HG03095 (cell line): ENCODE measurements around the gene SLFN12.
"Not testable (repeated sequence)": the region's sequence is repeated elsewhere in the genome, so short reads cannot be mapped to it uniquely, and the experiment has no call there.

Experiments used
- ATAC-seq: cut with Tn5 transposase; IDR thresholded peaks from one replicate; pipeline ENCODE4 v1.9.1; 2021; ENCODE audit warnings: moderate library complexity; ENCODE audit not compliant: unreplicated experiment

SLFN12 gene

DNA sequence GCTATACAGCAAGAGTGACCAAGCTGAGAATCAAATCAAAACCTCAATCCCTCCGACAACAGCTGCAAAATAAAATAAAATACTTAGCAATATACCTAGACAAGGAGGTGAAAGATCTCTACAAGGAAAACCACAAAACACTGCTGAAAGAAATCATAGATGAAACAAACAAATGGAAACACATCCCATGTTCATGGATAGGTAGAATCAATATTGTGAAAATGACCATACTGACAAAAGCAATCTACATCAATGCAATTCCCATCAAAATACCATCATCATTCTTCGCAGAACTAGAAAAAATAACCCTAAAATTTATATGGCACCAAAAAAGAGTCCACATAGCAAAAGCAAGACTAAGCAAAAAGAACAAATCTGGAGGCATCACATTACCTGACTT, 17.6 kb downstream of the SLFN12 start:
- ATAC-seq = not testable (repeated sequence)

DNA sequence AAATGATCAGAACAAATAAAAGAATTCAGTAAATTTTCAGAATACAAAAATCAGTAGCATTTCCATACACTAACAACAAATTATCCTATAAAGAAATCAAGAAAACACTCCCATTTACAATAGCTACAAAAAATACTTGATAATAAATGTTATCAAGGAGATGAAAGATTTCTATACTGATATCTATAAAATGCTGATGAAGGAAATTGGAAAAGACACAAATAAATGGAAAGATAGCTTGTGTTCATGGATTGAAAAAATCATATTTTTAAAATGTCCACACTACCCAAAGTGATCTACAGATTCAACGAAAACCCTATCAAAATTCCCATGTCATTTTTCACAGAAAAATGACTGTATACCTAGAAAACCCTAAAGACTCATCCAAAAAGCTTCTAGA, 18.1 kb downstream of the SLFN12 start:
- no peak for ATAC-seq

DNA sequence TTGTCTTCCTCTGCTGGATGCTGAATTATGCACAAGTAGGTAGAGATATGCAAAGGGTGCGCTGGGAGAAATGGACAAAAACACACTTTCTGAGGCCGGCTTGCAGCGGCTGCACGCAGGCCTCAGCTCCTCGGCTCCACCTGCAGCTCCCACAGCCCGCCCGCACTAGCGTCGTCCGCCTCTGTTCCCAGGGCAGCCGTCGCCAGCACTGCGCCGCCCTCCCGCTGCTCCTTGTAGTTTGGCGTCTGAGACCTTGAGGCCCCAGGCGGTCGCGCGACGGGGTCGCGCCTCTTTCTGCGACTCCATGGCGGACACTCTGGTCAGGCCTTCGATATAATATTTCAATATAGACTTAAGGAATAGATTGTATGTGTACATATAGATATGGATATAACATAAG, 24.8 kb downstream of the SLFN12 start:
- no peak for ATAC-seq

DNA sequence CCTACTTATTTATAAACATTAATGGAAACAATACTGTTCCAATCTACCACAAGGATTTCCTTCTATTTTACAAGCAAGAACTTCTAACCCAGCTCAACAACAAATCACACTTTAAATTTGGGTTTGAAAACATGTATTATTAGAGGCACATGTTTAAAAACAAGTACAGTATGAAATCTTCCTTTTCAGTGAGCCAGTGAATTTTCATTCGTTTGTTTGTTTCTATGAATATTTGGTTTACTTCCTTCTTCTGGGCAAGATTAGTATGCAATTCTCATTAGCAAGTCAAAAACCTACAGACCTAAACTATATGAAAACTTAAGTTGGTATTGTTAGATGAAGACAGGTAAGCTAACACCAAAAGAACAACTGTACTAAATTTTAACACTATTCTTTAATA, 25.7 kb downstream of the SLFN12 start:
- ATAC-seq = no peak

DNA sequence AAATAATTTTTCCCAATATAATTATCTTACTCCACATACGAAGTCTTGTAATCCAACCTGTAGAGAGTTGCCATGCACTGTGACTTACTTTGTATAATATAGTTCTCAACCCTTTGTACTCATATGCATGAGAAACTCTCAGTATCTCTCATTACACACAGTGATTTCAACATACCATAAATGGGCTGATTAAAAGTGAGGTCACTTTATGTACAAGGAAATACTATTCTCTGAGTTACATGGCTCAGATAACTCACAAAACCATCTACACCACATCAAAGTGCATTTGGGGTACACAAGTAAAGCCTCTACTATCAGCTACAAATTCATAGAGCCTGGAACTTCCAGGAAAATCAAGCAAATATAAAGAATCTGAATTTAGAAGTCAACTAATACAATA, 27.9 kb downstream of the SLFN12 start:
- ATAC-seq = no peak

DNA sequence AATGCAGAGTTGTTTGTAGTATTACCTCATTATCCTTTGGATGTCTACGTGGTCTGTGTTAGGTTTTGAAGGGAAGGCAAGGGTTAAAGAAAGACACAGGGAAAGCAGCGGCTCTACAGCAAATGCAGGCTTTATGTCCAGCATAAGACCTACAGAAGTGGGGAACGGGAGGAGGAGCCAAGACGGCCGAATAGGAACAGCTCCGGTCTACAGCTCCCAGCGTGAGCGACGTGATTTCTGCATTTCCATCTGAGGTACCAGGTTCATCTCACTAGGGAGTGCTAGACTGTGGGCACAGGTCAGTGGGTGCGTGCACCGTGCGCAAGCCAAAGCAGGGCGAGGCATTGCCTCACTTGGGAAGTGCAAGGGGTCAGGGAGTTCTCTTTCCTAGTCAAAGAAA, 38.5 kb downstream of the SLFN12 start:
- not testable (repeated sequence) for ATAC-seq

DNA sequence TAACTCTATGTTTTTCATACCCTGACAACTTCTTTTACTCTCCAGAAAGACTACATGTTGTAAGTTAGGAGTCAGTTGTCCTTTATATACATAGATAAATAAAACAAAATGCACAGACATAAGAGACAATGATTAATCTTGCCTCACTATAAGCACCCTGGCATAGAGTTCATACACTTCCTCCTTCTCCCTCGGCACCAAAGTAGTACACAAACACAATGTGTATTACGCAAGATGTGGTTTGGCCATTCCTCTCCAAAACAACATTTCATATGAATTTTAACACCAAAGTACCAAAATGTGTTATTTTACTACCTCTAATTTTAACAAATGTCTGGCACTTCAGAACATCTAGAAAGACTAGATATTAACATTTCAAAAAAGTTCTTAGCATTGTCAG, 41.6 kb downstream of the SLFN12 start:
- ATAC-seq = no peak

DNA sequence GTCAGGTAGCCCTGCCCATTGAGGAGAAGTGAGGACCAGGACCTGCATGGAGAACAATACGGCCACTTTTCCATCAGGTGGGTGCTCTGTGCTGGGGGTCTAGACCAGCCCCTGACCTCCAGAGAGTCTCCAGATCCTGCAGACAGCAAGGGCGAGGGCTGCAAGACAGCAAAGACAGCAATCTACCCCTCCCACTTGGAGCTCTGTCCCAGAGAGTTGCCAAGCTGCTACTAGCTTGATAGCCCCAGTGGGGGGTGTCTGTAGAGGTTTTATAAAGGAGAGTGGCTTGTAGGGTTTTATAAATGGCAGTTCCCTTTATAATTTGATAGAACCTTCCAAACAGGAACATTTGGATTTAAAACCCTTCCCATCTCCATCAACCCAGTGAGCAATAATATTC, 42.1 kb downstream of the SLFN12 start:
- no peak for ATAC-seq

DNA sequence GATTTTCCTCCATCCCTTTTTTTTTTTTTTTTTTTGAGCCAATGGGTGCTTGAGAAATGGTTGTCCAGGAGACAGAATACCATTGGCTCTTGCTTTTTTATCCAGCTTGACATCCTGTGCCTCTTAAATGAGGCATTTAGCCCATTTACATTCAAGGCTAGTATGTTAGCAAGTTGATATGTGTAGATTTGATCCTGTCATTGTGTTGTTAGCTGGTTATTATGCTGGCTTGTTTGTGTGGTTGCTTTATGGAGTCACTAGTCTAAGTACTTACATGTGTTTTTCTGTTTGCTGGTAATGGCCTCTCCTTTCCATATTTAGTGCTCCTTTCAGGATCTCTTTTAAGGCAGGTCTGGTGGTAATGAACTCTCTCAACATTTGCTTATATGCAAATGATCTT, 44.8 kb downstream of the SLFN12 start:
- ATAC-seq = no peak

DNA sequence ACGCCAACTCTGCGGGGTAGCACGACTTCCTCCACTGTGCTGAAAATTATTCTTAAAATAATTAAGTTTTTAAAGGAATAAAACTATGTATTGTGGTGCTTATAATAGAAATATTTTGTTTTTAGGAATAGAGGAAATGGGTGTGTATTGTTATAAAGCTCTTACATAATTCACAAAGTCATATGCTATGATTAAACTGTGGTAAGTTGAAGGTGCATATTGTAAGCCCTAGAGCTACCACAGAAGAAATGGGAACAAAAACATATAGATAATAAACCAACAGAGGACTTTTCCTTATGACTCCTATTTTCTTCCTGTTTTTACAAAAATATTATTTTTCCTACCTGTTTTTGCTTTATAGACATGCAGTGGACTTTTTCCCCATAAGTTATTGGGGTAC, 54.6 kb downstream of the SLFN12 start:
- ATAC-seq = no peak

DNA sequence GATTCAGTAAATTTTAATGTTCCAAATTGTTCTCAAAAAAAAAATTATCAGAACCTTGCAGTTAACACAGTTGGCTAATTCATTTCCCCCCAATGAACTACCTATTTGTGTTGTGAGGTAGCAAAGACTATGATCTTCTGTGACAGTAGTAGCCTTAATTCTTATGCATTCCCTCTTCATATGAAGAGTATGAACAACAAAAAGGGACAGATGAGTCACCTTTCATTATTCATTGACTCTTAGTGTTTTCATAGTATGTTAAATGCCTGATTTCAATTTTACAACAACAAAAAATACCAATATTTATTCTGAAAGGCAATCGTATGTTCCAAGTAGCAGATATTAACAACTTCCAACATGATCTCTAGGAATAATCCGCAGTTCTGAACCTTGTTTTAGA, 55.2 kb downstream of the SLFN12 start:
- ATAC-seq = no peak

DNA sequence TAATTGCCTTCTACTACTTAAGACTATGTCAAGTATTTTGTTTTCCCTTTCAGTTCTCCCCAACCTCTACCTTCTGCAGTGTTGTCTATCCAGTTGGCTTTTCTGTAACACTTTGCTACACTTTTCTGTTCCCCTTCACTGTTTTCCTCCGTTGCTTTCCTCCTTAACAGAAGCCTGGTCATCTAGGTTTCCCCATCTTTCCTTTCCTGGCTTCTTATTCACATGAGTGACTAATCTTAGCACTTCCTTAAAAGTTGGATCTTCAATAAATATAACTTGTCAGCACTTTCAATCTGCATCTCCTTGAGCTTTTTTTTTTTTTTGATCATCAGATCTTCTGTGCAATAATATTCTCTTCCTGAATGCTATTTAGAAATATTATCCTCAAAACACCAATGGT, 56.1 kb downstream of the SLFN12 start:
- no peak for ATAC-seq

DNA sequence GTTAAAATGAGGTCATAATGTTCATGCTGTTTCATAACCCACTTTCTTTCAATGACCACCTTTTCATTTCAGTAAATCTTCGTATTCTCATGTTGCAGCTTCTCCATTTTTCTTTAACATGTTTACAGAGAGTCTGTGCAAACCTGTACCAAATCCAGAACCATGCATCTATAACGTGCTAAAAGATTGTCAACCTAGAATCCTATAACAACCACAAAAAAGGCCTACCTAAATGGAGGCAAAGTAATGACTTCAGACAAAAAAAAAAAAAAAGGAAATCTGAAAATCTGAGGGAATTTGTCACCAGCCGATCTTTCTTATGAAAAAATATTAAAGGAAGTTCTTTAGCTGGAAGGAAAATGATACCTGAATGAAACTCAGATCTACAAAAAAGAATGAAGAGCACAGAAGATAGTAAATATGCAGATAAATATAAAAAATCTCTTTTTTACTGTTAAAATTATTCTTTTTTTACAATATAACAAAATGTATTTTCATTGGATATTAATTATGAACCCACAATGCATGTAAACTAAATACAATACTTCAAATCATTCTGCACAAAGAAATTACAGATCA, 57.4 kb downstream of the SLFN12 start:
- no peak for ATAC-seq

DNA sequence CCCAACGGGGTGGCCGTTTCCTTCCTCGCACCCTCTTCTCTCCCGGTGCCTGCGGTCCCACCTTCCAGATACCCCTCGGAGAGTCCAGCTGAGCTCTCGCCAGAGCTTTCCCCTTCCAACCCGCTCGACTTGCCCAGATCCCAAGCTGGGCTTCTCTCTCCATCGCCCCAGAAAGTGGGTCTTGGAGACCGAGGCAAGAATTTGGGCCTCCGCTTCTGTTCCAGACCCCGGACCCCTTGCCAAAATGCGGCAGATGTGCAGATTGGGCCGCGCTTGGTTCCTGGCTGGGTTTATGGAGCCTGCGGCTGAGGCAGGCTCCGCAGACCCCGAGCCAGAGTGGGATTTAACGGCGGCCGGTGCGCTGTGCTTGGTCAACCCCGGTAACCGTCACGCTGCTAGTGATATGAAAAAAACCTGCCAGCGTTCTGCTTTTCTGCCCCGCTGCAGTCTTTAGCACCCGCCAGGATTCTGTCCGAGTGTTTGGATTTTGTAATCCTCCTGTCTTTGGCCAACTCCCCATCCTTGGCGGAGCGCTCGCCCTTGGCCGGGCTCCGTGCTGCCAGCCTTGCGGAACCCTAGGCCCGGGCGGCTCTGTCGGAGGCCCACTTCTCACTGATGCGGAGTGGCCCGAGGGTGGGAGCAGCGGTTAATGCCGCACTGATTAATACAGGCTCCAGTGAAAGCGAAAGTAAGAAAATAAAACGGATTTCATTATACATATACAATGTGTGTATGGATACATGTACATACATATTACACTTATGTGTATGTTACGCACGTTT, 58.1 kb downstream of the SLFN12 start:
- ATAC-seq = no peak

DNA sequence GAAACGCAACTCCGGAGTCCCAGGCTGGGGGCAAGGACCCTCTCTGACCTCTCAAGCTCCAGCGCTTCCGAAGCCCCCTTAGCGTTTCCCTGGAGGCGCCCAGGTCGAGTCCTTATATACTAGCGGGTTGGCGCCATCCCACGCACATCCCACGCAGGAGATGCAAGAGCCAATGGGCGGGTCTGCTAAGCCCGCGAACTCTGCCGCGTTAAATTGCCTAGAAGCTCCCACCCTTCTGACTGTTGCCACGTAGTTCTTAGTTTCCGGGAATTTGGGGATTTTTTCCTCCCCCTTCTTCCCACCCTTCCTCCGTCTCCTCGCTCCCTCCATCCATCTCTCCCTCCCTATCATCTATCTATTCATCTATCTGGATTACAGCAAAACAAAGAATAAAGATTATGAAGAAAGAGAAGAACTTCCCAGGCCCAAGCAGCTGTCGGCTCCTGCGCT, 58.7 kb downstream of the SLFN12 start, which contains the start of gene SLFN11:
SLFN11 (minus strand) TSS at position 88 of the 450 bp plus-strand sequence. CDS start 9,814 bp downstream, outside the sequence.
- ATAC-seq = no peak

DNA sequence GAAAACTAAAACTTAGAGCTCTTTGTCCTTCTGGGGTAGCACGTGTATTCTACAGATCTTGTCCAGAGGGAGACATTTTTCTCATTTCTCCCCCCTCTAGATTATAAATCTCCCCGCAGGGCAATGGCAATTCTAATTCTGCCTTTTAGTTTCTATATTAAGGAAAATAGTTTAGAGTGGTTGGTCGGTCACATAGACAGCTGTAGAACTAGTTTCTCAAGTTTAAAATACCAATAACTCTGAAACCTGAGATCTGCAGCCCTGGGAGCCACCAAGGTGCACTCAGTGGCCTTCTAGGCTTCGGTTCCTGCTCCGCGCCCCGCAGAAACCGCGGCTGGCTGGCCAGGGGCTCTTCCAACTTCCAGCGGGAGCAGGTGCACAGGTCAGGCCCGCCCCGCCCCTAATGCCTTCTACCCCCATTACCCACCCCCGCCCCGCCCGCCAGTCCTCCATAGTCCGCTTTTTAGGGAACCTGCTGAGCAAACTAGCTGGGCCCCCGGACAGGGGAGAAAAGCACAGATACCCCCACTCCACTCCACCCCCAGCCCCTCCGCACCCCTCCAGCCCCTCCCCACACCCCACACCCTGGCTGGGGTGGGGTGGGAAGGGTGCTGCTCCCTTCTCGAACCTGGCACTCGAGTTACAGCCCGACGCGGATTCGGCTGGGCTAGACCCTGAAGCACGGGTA, 59.3 kb downstream of the SLFN12 start:
- no peak for ATAC-seq

DNA sequence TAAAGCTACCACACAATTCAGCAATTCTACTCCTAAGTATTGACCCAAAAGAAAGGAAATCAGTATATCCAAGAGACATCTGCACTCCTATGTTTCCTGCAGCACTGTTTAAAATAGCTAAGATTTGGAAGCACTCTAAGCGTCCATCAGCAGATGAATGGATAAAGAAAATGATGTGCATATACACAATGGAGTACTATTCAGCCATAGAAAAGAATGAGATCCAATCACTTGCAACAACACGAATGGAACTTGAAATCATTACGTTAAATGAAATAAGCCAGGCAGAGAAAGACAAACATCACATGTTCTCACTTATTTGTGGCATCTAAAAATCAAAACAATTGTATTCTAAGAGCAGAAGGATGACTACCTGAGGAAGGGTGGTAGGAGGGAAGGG, 60.4 kb downstream of the SLFN12 start:
- ATAC-seq = no peak

DNA sequence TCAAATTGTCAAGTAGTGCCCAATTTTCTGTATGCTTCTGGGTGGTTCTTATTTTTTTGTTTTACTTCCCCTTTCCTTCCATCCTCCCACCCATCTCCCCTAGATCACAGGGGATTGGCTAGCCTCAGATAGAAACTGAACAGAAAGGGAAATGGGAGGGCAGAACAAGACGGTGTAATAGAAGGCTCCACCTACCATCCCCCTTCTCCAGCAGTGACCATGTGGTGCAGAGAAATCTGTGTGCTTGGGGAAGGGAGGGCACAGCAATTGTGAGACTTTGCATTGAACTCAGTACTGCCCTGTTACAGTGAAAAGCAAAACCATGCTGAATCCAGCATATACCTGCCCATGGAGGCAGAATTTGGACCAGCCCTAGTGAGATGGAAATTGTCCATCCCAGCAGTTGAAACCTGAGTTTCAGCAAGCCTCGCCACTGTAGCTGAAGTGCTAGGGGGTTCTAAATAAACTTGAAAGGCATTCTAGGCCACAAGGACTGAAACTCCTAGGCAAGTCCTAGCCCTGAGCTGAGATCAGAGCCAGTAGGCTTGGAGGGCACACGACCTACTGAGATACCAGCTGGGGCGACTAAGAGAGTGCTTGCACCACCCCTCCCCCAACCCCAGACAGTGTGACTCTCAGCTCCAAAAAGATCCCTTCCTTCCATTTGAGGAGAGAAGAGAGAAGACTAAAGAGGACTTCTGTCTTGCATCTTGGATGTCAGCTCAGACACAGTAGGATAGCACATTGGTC, 64.0 kb downstream of the SLFN12 start:
- peak; percentile 87 for ATAC-seq

DNA sequence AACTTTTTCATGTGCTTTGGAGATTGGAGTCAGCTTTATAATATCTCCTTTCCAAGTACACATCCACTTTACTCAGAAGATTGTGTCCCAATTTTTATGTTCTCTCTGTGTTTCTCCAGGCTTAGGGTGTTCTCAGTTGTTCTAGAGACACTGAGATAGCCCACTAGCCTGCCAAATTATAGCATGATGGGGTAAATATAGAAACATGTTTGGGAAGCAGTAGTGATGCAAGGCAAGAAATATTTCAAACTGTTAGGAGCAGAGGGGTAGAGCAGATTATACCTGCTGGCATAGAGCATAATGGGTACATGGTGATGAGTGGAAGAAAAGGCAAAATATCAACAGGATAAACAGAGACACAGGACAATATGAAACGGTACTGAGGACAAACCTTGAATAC, 71.3 kb downstream of the SLFN12 start:
- ATAC-seq = no peak
